NCI-H345 treated with DMSO at 0.1 percent for 48 hours (cell line): Measurements from ENCODE around the gene HEXD.
"Not testable (repeated sequence)": the region's sequence is repeated elsewhere in the genome, so short reads cannot be mapped to it uniquely, and the experiment has no call there.

Experiments used
- DNase-seq: peaks from one replicate; lab custom pipeline; 2025; ENCODE audit not compliant: unreplicated experiment; lab: John Stamatoyannopoulos, UW

Gene HEXD

DNA sequence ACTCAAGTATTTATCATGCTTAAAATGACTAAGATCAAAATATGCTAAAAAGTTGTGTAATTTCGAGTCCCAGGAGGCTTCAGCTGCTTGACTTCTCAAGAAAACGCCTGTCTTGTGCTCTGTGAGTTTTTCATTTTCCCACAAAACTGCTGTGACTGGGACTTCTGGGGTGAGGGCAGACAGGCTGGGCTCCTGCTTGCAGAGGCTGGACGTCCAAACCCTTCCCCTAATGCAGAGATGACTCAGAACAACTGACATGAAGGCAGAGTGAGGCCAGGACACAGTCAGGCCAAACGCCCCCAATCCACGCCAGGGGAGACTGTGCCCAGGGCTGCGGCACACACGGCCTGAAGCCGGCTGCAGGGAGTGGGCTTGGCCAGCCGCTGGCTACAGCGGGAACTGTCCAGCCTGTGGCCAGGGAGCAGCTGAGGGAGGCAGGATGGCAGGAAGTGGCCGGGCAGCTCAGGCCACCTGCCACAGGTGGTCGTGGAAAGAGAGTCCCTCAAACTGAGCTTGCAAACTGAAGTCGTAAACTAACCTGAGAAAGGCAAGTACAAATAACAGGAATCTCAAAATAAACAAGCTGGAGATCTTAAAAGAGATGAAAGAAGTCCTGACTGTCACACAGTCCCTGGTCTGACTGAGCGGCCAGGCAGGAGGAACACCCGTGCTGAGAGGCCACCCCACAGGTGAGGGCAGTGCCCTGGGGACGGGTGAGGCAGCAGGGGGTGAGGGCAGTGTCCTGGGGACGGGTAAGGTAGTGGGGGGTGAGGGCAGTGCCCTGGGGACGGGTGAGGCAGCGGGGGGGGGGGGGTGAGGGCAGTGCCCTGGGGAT, 21.3 kb upstream of the HEXD start:
- DNase-seq, result no peak

DNA sequence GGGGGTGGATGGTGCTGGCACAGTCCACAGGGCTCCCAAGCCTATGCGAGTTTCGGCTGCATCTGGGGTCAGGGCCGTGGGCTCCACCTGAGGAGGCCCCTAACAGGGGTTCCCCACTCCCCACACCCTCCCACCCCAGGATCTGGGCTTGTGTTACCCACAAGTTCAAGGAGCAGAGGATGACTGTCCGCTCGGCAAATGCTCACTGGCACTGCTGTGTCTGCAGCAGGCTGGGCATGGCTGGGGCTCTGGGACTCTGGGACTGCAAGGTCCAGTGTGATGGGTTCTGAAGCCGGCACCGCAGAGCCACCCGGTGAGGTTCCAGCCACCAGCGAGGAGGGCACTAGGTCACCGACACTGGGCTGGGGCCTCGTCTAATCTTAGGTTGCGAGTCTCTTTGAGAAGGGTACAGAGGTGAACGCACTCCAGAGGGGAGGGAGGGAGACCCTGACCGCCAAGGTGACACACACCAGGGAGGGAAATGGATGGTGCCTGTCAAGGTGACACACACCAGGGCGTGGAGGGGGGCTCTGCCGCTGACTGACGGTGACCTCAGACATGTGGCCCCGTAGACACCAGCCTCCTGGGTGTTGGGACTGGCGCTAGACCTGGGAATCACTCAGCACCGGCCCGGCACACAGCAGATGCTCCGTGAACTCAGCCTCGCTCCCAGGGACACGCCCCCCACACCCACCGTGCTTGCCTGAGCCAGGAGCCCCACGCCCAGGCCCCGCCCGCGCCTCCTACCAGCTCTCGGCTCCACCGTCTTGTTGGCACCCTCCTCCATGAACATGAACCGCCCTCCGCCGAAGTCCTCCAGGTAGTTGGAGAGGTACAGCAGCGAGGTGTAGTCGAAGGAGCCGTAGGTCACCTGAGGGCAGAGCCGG, 20.5 kb upstream of the HEXD start:
- DNase-seq, result no peak

DNA sequence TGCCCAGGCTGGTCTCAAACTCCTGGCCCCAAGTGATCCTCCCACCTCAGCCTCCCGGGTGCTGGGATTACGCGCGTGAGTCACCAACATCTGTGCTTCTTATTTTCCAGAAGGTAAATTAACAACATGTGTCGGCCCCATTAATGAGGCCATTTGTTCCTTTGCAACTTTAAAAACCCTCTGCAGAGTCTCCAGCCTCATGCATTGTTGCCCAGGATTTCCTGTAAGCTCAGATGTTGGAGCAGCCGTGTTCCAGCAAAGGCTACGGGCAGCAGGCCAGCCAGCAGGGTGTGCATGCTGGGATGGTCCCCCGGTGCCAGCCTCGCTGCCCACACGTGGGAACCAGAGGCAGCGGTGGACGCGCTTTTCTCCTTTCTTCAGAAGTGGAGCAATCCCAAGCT, 19.1 kb upstream of the HEXD start:
- DNase-seq, result no peak

DNA sequence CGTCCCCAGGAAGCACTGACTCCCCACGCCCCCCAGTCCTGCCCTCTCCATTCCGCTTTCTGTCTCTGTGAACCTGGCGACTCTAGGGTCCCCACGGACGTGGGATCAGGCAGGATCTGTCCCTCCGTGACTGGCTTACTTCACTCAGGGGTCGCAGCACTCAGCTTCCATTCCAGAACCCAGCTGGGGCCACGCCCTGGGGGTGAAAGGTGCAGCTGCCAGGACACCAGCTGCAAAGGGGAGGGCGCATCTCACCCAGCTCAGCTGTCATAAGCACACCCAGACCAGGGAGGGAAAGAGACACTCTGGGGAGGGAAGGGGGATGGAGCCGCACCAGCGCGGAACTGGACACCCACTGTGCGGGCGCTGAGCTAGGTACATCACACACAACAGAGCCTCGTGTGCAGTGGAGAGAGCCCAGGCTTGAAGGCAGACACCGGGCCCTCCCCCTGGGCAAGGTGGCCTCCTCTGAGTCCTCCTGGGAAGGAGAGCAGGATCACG, 18.5 kb upstream of the HEXD start:
- DNase-seq, result peak; percentile 69

DNA sequence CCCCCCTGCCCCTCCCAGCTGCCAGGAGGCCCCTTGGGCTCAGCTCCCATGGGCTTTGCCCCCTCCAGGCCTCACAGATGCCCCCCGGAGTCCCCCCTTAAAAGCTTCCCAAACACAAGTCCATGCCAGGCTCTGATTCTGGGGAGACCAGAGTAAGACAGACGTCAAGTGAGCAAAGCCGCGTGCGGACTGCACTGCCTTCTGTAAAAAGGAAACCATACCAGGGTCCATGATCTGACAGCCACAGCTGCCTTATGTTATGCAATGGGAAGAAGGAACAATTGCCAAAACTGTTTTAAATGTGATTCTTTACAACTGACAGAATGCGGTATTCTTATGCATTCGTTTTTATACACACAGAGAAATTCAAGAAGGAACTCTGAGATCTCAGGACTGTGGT, 17.9 kb upstream of the HEXD start:
- DNase-seq, result no peak

DNA sequence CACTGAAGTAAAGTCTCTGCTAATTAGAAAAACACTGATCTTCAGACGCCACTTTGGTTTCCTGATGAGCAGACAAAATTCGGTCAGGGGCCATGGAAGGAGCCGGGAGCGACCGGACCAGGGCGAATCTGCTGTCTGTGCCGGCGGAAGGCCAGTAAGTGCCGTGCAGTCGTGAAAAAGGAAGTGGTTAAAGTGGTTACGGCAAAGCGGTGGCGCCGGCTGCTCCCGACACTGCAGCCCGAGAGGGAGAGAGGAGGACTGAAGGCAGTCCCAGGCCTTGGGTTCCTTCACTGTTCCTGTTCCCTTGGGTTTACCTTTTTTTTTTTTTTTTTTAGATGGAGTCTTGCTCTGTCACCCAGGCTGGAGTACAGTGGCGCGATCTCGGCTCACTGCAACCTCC, 17.3 kb upstream of the HEXD start:
- no peak for DNase-seq

DNA sequence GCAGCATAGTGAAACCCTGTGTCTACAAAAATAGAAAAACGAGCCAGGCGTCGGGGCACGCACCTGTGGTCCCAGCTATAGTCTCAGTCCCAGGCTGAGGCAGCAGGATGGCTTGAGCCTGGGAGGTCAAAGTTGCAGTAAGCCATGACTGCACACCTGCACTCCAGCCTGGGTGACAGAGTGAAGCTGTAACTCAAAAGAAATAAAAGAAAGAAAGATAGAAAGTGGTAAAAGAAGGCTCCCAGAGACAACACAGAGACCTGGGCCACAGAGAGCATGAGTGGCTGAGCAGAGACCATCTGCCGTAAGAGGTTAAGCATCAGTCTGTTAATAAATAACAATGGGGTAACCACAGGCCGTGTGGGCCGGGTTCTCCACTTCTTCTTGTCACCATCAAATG, 15.3 kb upstream of the HEXD start:
- no peak for DNase-seq

DNA sequence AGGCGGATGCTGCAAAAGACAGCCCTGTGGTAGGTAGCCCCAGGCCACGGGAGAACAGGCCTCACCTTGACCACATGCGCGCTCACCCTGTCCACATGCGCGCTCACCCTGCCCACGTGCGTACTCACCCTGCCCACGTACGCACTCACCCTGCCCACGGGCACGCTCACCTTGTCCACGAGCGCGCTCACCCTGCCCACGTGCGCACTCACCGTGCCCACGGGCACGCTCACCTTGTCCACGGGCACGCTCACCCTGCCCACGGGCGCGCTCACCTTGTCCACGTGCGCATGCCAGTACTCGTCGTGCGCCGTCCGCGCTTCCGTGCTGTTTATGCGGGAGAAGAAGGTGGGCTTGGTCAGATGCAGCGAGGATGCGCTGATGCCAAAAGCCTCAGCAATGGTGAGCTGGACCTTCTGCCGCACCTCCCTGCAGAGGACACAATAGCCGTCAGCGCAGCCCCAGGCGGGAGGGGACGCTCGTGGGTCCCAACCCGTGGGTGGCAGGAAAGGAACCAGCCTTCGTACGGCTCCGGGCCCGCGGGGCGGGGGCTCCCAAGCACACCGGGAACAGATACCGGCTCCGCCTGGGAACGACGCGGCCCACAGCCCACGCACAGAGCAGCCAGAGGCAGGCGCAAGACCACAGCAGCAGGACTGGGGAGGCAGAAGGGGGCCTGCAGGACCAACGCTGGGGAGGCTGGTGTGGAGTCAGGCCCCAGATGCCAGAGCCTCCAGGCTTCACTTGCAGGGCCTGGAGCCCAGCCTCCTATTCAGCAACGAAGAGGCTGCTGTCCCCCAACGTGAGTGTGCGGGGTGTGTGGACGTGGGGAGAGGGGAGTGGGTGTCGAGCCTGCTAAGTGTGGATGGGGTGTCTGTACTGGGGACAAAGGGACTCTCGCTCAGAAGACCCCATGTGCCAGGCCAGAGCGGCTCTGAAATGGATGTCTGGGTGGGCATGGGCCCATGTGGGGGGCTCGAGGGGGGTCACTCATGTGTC, 14.2 kb upstream of the HEXD start:
- DNase-seq, result no peak

DNA sequence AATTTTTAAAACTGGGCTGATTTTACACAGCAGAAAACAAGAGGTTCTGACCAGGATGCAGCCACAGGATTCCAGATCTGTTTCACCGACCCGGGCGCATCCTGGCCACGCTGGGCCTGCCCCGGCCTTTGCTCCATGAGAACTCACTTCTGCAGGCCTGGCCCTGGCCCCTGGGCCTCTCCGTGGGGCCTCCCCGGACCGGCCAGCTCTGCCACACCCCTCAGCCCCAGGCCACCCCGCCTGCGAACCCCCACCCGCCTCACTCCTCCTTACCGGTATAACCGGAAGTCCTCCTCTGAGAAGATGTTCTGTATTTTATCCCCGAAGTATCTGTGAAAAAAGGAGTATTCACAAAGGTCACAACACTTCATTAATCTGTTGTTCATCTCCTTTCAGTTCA, 13.1 kb upstream of the HEXD start:
- DNase-seq, result no peak

DNA sequence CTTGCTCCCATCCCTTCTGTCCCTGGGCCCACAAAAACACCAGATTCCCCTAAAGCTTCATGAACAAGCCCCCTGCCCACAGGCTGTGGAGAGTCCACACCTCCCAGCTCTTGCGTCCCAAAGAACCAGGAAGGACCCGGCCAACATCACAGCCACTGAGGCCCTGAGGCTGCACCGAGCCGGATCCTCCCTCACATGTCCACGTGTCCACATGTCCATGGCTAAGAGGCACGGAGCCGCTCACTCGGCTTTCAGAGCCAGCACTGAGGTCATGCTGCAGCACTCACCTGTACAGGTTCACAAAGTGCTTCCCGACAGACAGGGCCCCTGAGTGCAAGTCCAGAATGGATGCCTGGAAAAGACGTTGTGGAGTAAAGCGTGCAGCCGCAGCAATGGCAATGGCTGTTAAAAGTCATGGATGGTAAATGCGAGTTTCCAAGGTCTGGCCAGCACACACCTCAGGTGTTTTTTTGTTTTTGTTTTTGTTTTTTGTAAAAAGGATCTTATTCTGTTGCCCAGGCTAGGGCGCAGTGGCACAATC, 11.9 kb upstream of the HEXD start:
- DNase-seq, result no peak

DNA sequence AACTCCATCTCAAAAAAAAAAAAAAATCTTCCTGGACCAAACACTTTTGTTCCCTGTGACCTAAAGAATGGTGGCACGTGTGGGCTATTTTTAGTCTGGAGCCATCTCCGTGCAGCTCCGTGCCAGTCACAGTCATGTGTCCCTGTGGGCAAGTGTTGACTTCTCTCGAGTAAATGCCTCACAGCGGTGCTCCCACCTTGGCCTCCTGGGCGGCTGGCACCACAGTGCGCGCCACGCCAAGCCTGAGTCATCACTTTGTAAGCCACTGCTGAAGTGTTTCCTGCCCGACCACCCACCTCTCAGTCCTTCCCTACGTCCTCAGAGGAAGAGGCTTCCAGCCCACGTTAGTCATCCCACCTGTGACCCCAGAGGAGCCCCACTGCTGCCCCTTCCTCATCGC, 10.9 kb upstream of the HEXD start:
- DNase-seq, result no peak

DNA sequence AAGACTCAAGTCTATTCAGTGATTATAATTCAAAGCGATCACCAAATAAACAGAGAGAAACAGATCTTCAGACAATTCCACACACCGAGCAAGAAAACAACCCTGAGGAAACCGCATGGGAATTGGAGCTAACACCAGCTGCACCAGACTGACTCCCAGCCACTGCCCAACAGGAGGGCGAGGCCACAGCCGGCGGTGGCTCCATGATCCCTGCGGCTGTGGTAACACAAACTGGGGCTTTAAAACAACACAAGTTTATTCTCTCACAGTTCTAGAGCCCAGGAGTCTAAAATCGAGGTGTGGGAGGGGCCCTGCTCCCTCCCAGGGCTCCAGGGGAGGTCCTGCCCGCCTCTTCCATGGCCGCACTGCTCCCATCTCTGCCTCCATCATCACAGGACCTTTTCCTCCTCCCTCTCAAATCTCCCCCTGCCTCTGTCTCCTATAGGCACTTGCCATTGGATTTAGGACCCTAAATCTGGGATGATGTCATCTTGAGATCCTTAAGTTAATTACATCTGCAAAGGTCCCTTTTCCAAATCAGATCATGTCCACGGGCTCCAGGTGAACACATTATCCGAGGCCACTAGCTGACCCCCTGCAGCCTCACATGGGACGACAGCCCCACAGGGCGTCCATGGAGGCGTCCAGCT, 9.7 kb upstream of the HEXD start:
- DNase-seq, result no peak

DNA sequence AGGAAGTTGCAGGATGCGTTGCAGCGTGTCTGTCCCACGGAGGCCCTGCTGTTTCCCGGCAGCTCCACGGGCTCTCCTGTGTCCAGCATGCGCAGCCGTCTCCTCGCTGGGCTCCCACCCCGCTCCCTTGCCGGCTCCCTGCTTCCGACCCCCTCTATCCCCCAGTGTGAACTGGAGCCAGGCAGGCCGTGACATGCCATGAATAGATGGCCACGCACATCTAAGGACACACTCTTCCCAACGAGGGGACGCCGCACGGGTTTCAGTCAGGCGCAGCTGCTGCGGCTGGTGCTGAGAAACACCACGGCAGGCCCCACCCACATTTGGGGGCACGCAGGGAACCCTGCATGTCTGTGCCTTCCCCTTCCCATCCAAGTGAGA, 9.2 kb upstream of the HEXD start:
- no peak for DNase-seq

DNA sequence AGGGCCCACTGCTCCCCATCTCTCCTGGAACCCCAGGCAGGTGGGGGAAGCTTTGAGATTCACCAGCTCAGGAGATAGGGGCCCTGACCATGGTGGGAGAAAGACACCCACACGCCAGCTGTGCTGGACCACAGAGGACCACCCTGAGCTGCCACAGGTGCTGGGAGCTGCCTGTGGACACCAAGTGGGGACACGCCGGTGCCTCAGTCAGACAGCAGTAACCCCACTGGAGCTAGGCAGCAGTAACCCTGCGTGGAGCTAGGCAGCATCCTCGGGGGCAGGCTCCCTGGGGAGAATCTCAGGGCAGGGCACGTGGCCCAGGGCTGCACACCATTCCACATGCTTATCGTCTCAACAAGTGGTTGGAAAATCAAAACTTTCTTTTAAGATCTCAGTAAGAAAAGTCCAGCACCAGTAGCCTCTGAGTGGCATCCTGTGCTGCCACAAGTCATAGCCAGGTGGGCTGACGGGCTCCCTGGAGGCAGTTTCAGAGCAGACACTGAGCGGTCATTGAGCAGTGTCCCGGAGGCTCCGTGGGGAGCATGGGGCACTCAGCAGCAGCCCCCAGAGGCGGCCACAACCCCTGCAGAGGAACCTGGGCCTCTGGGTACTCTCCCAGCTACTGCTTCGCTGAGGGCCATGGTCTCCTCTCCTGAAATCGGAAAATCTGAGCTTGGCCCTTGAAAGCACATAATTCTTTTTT, 8.0 kb upstream of the HEXD start:
- DNase-seq, result no peak

DNA sequence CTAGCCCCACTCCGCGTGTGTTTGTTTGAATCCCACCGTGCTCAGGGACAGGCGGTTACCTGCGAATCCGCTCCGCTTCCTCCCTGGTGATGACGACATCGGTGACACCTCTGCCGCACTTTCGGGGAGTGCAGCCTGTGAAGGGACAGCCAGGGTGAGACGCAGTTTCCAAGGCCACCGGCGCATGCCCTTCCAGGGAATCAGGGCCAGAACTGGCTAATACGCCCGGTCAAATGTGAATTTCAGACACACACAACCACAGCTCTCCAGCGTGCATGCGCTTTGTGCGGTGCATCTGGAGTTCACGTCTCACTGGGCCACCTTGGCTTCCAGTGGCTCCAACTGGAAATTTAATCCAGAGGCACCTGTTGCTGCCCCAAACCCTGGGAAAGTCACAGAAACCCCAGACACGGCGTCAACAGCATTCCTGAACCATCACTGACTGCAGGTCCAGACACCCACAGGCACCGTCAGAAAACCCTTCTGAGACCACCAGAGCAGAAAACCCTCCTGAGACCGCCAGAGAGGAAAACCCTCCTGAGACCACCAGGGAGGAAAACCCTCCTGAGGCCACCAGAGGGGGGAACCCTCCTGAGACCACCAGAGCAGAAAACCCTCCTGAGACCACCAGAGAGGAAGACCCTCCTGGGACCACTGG, 6.6 kb upstream of the HEXD start:
- DNase-seq, result no peak

DNA sequence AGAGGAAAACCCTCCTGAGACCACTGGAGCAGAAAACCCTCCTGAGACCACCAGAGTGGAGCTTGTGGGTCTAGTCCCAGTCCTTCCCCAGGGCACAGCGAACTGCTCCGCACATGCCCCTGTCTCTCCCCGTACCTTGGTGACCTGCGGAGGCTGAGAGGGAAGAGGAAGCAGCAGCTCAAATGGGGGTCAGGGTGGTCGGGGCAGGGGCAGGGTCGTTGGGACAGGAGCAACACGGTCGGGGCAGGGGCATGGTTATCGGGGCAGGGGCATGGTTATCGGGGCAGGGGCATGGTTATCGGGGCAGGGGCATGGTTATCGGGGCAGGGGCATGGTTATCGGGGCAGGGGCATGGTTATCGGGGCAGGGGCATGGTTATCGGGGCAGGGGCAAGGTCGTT, 6.1 kb upstream of the HEXD start:
- DNase-seq, result not testable (repeated sequence)

DNA sequence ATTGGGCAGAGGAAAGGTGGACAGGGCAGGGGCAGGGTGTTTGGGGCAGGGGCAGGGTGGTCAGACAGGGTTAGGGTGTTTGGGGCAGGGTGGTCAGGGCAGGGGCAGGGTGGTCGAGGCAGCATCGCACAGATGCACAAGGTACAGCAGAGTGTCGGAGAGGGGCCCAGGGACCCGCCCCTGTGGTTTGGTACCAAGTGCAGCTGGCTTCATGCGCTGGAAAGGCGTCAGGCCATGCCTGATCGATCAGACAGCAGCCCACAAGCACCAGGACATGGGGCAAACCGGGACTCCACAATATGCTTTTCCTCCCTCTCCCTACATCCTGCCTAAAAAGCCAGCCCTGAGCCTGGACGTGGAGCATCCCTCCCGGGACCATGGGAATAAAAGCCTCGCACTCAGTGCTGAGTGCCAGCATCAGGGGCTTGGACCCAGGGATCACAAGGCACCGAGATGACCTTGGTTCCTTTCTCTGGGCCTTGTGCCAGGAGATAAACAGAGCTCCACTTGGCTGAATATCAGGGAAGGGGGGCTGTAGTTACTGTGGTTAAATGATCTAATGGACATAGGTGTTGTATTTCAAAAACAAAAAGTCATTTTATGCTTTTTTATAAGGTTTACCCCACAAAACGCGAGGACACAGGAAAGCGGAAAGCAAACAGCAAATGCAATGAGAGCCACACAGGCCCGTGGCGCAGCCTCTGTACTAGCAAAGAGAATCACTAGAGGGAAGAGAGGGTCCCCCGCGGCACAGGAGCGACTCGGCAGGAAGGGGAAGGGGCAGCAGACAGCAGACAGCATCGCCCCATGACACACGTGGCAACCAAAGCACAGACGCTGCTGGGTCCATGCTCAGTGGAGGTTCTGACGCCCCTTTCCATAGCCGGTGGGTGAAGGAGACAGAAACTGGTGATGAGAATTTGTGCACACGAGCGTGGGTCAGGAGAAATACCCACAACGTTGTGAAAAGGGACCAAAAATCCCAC, 5.3 kb upstream of the HEXD start:
- DNase-seq, result peak; percentile 44
